HG03159 (cell line): ENCODE results near the gene ARHGEF16.

Source experiments
- ATAC-seq: cut with Tn5 transposase; IDR thresholded peaks from one replicate; pipeline ENCODE4 v1.9.1; 2021; ENCODE audit warnings: mild to moderate bottlenecking, moderate library complexity; ENCODE audit not compliant: unreplicated experiment

Gene ARHGEF16

DNA sequence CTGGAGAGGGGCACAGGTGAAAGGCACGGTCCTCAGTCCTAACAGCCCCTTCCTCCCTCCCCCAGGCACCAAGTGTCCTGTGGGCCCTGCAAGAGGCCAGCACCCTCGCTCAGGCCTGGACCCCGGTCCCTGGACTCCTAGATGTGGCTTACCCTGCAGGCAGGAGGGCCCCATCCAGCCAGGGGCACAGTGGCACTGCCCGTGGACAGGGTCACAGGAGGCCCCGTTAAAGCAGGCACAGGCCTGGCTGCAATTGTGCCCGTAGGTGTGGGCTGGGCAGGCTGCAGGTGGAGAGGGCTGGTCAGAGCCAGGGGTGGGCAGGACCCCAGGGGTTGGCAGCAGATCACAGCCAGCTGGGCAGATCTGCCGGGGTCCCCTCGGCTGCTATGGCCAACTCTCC lies 44.5 kb downstream of the ARHGEF16 start:
- no peak for ATAC-seq

DNA sequence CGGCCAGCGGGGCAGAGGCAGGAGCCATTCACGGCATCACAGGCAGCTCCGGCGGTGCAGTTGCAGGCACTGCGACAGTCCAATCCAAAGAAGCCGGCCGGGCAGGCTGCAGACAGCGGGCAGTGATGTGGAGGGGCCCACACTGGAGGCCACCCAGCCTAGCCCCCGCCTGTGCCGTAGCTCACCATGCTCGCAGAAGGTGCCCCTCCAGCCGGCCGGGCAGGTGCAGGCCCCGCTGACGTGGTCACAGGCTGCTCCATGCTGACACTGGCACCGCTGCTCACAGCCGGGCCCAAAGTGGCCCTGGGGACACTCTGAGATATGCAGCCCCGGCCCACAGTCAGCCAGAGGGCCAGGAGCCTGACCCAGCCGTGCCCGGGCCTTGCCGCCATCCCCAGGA lies 45.1 kb downstream of the ARHGEF16 start:
- ATAC-seq: no peak

DNA sequence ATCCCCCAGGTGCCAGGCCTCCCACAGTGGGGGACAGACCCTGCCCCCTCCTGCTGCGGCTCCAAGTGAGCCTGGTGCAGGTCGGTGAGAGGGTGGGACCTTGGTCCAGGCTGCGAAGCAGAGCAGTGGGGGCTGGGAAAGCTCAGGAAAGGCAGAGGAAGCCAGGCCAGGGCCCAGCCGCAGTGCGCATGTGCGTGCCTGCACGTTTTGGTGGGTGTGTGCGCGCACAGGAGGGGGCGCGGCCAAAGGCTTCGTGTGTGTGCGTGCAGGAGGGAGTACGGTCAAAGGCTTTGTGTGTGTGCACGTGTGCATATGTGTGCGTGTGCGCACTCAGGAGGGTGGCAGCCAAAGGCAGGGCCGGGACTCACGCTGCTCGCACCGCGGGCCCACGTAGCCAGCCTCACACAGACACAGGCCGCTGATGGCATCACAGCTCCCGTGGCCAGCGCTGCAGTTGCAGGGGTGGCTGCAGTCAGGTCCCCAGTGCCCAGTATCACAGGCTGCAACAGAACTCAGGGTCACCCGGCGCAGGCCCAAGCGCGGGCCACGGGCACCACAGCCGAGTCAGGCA lies 45.9 kb downstream of the ARHGEF16 start:
- no peak for ATAC-seq

DNA sequence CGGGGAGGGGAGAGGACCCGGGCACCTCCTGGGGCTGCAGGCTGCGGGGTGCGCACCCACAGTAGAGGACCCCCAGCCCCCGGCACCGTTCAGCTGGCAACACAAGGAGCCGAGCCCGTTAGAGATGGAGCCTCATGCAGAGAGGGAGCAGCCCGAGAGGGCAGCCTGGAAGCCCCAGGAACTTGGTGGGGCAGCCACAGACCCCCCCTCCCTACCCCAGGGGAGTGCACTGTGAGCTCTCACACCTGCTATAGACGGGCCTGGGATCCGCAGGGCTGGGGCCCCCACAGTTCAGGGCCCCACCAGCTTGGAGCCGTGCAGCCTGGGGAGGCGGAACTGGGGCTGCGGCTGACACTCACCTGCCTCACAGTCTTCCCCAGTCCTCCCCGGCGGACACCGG lies 47.0 kb downstream of the ARHGEF16 start:
- no peak for ATAC-seq

DNA sequence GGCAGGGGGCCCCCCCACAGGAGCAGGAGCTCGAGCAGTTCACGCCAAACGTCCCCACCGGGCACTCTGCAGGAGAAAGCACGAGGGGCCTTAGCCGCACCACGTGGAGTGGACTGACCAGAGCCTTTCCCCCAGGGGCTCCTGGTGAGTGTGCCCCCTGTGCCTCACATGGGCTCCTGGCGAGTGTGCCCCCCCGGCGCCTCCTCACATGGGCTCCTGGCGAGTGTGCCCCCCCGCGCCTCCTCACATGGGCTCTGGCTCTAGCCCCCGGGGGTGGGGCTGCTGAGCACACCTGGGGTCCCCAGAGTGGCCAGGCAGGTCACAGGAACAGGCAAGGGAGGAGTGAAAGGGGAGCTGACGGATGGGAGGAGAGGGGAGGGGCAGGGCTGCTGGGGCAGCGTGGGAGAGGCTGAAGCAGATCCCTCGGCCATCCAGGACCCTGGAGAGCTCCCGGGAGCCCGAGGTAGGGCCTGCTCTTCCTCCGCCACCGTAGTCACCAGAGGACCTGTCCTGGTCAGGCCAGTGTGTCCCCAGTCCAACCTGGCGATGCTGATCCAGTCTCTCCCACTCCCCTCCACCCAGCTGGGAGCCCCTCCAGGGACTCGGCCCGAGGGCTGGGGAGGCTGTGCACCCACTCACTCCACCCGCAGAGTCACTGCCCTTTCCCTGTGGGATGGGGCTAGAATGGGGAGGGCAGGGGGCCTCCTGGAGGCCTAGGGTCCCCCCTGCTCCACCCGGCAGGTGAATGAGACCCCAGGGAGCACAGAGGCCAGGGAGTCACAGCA lies 47.6 kb downstream of the ARHGEF16 start:
- ATAC-seq: no peak

- ATAC-seq: no peak
Observed at GRCh38 chr1:3502641-3503524, 48.4 kb downstream of the ARHGEF16 start.

DNA sequence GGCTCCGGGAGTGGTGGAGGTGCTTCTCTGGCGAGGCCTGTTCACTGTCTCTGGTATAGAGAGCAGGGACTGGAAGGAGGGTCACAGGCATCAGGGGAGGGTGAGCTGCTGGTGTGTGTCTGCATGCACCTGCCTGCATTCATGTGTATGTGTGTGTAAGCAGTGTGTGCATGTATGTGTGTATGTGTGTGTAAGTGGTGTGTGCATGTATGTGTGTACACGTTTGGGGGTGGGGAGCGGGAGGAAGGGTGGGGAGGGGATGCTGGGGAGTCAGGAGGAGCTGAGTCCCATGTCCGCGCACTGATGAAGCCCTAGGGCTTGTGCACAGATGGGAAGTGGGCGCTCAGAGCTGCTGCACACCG lies 49.0 kb downstream of the ARHGEF16 start:
- ATAC-seq: no peak

DNA sequence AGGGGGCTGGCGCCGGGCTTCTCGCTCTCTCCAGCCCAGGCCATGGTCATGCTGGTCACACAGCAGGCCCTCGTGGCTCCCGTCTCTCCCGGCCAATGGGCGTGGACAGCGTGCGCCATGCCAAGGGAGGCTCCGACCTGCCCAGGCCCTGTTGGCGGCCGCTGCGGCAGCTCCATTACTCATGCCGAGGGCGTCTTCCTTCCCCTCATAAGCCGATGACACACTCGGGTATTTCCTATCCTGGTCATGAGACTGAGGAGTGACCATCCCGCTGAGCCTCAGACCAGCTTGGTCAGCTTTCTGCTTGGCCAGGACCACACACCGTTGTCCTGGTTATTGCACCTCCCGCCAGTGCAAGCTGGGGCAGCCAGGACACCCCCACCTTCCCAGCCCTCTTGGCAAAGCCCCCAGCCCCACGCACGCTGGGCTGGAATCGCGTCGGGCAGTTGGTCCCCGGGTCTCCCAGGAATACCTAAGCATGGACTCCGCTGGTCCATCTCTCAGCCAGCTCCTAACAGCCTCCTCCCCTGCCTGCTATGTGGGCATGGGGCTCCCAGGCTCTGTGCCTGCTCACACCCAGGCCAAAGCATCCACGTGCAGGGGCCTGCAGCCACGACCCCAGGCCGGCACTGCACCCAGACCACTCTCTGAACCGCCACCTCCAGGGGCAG lies 49.8 kb downstream of the ARHGEF16 start:
- no peak for ATAC-seq

DNA sequence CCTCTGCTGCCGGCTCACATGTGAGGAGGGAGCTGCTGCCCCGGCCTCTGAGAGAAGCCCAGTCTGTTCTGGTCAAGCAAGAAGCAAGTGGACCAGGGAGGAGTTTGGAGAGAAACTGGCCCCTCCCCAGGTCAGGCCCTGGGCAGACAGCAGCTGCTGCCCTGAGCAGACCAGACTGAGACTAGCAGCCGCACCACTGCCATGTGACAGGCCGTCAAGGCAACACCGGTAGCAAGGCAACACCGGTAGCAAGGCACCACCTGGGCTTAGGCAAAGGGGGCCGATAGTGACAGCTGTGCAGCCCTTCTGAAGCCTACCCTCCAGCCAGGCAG lies 50.3 kb downstream of the ARHGEF16 start:
- ATAC-seq: no peak

DNA sequence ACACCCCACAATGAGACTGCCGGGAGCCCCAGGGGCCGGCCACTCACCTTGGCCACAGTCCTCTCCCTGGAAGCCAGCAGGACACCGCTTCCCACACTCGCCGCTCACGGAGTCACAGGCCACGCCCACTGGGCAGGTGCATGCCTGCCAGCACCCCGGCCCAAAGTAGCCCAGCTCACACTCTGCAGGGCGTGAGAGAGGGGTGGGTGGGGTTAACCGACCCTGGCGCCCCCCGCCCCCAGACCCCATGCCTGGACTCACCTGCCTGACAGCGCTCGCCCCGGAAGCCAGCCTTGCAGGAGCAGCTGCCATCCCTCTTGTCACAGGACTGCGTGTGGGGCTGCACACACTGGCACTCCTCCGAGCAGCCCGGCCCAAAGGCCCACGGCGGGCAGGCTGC lies 50.7 kb downstream of the ARHGEF16 start:
- ATAC-seq: no peak

DNA sequence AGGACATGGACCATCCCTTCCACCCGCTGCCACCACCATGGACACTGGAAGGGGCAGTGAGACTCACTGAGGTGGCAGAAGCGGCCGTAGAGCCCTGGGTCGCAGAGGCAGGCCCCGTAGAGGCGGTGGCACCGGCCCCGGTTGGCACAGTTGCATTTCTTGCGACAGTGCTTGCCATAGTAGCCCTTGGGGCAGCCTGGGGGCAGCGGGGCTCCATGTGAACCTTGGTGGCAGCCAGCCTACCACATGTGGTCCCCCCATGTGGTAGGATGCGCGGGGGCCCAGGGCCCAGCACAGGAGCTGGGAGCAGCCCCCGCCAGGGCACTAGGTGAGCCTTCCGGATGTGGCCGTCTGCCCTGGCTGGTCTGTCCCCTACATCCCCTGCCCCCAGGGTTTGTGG lies 51.6 kb downstream of the ARHGEF16 start:
- no peak for ATAC-seq

- ATAC-seq: no peak
Observed at GRCh38 chr1:3506943-3507342, 52.5 kb downstream of the ARHGEF16 start.

- no peak for ATAC-seq
Observed at GRCh38 chr1:3507636-3508275, 53.3 kb downstream of the ARHGEF16 start.

DNA sequence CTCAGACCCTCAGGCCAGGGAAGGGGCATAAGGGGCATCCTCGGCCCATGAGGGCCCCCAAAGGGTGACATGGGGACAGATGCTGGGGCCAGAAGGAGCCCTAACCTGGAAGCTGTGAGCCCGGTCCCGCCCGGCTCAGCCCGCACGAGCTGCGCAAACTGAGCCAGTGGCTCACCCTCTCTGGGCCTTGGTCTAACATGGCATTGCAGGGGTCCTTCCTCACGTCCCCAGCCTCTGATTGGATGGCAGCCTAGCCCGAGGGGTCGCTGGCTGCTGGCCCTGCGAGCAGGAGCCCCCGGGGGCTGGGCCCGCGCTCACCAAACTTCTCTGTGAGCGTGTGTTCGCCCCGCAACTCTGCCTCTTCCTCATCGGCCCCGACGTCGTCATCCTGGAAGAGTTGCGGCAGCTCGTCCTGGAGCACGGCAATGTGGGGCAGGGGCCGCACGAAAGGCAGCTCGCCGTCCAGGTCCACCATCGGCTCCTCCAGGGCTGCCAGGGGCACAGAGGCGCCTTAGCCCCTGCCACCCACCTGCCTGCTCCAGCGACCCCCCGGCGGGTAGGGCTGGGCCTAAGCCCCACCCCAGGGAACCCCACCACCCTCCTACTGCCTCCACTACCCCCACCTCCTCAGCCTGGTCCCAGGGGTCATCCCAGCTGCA lies 54.4 kb downstream of the ARHGEF16 start:
- ATAC-seq: no peak

DNA sequence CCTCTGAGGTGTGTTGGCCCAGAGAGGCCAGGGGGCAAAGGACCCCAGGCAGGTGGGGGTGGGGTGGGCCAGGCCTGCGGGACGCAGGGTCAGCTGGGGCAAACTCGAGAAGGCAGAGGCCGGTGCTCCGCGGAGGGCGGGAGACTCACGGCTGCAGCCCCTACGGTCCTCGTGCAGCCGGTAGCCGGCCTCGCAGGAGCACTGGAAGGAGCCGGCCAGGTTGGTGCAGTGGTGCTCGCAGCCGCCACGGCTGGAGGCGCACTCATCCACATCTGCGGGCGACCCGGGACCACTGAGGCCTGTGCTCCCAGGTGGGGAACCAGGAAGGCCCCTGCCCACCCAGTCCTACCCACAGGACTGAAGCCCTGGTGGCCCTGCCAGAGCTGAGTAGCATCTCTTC lies 55.3 kb downstream of the ARHGEF16 start:
- no peak for ATAC-seq

DNA sequence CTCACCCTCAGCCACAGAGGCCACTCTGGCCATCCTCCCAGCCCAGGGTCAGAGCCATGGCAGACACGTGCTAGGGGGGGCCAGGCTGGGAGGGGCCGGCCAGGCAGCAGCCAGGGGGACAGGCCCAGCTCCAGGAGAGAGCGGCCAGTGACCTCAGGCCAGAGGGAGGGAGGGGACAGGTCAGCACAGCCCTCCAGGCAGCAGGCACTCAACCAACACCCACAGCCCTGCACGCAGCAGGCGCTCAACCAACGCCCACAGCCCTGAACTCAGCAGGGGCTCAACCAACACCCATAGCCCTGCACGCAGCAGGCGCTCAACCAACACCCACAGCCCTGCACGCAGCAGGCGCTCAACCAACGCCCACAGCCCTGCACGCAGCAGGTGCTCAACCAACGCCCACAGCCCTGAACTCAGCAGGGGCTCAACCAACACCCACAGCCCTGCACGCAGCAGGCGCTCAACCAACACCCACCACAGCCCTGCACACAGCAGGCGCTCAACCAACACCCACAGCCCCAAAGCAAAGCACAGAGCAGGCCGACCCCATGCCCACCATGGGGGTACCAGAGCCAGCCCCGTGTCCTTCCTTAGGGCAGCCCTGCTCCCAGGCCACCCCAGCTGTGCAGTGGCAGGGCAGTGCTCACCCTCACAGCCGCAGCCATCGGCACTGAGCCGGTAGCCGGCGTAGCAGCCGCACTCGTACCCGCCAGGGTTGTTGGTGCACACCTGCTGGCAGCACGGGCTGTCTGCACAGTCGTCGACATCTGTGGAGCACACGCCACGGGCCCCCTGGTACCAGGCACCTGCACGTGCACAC lies 55.9 kb downstream of the ARHGEF16 start:
- no peak for ATAC-seq

DNA sequence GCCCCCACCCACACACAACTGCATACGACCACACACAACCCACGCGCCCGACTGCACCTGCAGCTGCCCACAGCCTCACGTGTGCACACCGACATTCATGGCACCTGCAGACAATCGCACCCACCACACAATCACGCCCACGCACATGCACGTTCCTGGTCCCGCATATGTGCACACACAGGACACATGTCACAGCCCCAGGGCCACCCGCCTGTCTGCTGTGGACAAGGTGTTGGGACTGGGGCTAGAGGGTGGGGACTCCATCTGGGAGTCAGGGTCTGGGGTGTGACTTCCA lies 56.4 kb downstream of the ARHGEF16 start:
- ATAC-seq: no peak

DNA sequence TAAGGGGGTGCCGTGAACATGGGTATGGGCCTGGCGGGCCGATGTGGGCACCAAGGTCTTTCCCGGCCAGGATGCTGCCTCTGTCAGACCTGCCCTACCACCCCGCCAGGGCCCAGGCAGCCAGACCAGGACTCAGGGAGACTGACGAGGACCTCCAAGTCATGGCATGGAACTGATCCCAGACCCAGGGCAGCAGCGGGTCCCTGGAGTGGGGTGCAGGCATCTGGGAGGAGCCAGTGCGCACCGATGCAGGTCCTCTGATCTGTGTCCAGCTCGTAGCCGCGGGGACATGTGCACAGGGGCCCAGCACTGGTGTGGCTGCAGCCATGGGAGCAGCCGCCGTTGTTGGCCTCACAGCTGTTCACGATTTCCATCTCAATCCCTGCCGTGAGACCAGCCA lies 56.8 kb downstream of the ARHGEF16 start:
- ATAC-seq: no peak

DNA sequence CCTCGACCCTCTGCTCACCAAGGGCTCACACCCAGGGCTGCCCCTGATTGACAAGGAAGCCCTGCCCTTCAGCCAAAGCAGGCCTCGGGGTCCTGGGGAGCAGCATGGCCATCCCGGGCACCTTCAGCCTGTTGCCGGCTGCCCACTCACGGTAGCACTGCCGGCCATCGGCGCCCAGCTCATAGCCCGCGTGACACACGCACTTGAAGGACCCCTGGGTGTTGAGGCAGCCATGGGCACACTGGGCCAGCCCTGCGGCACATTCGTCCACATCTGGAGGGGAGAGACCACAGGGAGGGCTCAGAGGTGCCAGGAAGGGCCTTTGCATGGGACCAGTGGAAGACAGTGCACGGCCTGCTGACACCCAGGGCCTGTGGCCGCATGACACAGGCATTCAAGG lies 57.4 kb downstream of the ARHGEF16 start:
- ATAC-seq: no peak

DNA sequence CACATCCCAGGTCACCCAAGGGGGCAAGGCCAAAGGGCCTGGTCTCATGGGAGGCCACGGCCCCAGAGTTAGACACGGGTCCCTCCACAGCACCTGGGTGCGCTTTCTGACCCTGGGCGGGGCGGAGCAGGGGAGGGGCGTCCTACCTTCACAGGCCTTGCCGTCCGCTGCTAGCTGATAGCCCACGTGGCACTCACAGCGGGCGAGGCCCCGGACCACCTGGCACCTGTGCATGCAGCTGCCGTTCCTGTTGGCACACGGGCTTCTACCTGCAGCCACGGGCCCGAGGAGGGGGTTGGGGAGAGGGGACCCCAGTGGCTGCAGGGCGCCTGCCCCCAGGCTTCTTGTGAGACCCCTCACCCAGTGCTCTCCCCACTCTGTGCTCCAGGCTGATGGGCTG lies 59.9 kb downstream of the ARHGEF16 start:
- no peak for ATAC-seq
